ENCODE results near the gene AFF1.
"Not testable (repeated sequence)": the region's sequence is repeated elsewhere in the genome, so short reads cannot be mapped to it uniquely, and the experiment has no call there.

- not testable (repeated sequence) for TF ChIP-seq EZH2 (IDR thresholded peaks at IDR 0.05; ENCODE audit: low read length, missing control alignments)
- TF ChIP-seq, protein P1, sequence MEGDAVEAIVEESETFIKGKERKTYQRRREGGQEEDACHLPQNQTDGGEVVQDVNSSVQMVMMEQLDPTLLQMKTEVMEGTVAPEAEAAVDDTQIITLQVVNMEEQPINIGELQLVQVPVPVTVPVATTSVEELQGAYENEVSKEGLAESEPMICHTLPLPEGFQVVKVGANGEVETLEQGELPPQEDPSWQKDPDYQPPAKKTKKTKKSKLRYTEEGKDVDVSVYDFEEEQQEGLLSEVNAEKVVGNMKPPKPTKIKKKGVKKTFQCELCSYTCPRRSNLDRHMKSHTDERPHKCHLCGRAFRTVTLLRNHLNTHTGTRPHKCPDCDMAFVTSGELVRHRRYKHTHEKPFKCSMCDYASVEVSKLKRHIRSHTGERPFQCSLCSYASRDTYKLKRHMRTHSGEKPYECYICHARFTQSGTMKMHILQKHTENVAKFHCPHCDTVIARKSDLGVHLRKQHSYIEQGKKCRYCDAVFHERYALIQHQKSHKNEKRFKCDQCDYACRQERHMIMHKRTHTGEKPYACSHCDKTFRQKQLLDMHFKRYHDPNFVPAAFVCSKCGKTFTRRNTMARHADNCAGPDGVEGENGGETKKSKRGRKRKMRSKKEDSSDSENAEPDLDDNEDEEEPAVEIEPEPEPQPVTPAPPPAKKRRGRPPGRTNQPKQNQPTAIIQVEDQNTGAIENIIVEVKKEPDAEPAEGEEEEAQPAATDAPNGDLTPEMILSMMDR (conservative IDR thresholded peaks at IDR 0.05 in 1 of 2, IDR thresholded peaks at IDR 0.05 in 1 of 2; ENCODE audit: low read depth in 1 of 2, low read length in 2 of 2): not testable (repeated sequence)
These were observed 211.1 kb downstream of the AFF1 start for GRCh38 chr4:87145934-87146333.
